B cell (primary cell): ENCODE results near the gene ZIC2. TPM values are rescaled to one million over a fixed set of nuclear protein-coding genes. Genes with fewer than 3 reads are reported as not detected.

ENCODE experiments used
- ATAC-seq: fragments of 200-7000 bp; cut with Tn5 transposase; one replicate; pipeline ENCODE4 v1.10.0; 2021; ENCODE audit warnings: low read depth, mild to moderate bottlenecking, moderate number of reproducible peaks, moderate library complexity
- CTCF ChIA-PET: fragments of 350-600 bp; sonication (Branson Sonifier 250); formaldehyde crosslinking; loops from one replicate; lab custom pipeline; 2021; ENCODE audit warnings: antibody characterized with exemption, inconsistent platforms; lab: Charles Lee
- POLR2A ChIA-PET: fragments of 350-600 bp; sonication (Branson Sonifier 250); formaldehyde crosslinking; loops from one replicate; lab custom pipeline; 2021; ENCODE audit warnings: antibody characterized with exemption; lab: Charles Lee
- DNase-seq: peaks from one replicate; pipeline ENCODE4 v3.0.0; 2013
- H2AFZ ChIP-seq: 2 replicates; pipeline ENCODE4 v1.6.1; 2012; ENCODE audit warnings: mild to moderate bottlenecking, low read depth, low read length; ENCODE audit not compliant: insufficient read depth, poor library complexity, severe bottlenecking
- H3K27ac ChIP-seq, 2 donors: 1 replicate in 1 of 2; 2 replicates in 1 of 2; pipeline ENCODE4 v1.5.1; 2012 to 2013; ENCODE audit warnings: low read length in 2 of 2, mild to moderate bottlenecking in 2 of 2, moderate library complexity in 1 of 2
- H3K27me3 ChIP-seq, 4 experiments: fragments of 200-600 bp in 1 of 4; sonication (generic) in 1 of 4; replicated peaks in 1 of 4; 1 replicate in 2 of 4; 2 replicates in 2 of 4; pipeline versions ENCODE4 v1.6.1 to v1.7.0; 2013 to 2016; ENCODE audit warnings: low read length in 3 of 4, mild to moderate bottlenecking in 2 of 4, mixed read lengths in 1 of 4, moderate library complexity in 1 of 4; ENCODE audit not compliant: insufficient read depth in 4 of 4, control insufficient read depth in 3 of 4; ENCODE audit errors: control extremely low read depth in 1 of 4
- H3K36me3 ChIP-seq, 2 experiments: replicated peaks in 1 of 2; 1 replicate in 1 of 2; 2 replicates in 1 of 2; pipeline versions ENCODE4 v1.6.1 to v1.7.1; 2013; ENCODE audit warnings: low read length in 1 of 2; ENCODE audit not compliant: insufficient read depth in 2 of 2, control insufficient read depth in 1 of 2; ENCODE audit errors: control extremely low read depth in 1 of 2, extremely low read depth in 1 of 2
- H3K4me1 ChIP-seq, 2 donors: fragments of 200-600 bp in 1 of 2; sonication (generic) in 1 of 2; 1 replicate in 1 of 2; 2 replicates in 1 of 2; pipeline versions ENCODE4 v1.5.1 to v1.6.1; 2013 to 2017; ENCODE audit warnings: low read length in 2 of 2; ENCODE audit not compliant: control insufficient read depth in 2 of 2, insufficient read depth in 2 of 2
- H3K4me2 ChIP-seq: replicated peaks from 2 replicates; pipeline ENCODE3; 2012; ENCODE audit warnings: mild to moderate bottlenecking, low read depth, low read length; ENCODE audit not compliant: poor library complexity, severe bottlenecking
- H3K4me3 ChIP-seq, 5 experiments: fragments of 200-600 bp in 1 of 5; sonication (generic) in 1 of 5; 1 replicate in 3 of 5; 2 replicates in 2 of 5; pipeline versions ENCODE4 v1.5.1 to v1.7.0; 2011 to 2016; ENCODE audit warnings: low read length in 4 of 5, mild to moderate bottlenecking in 4 of 5, low read depth in 2 of 5, control low read depth in 1 of 5, moderate library complexity in 1 of 5; ENCODE audit not compliant: insufficient read depth in 1 of 5; ENCODE audit errors: control extremely low read depth in 1 of 5, extremely low read depth in 1 of 5
- H3K79me2 ChIP-seq: fragments of 200-600 bp; sonication (generic); one replicate; pipeline ENCODE4 v1.6.0; 2016; ENCODE audit warnings: low read length; ENCODE audit not compliant: control insufficient read depth, insufficient read depth
- H3K9ac ChIP-seq: fragments of 200-600 bp; sonication (generic); 2 replicates; pipeline ENCODE4 v1.6.1; 2017; ENCODE audit warnings: mild to moderate bottlenecking, low read length, moderate library complexity
- H3K9me3 ChIP-seq, 3 donors: one replicate each; pipeline versions ENCODE4 v1.6.1 to v1.7.1; 2013; ENCODE audit warnings: low read length in 2 of 3; ENCODE audit not compliant: control insufficient read depth in 2 of 3, insufficient read depth in 1 of 3; ENCODE audit errors: control extremely low read depth in 1 of 3
- H4K20me1 ChIP-seq: 2 replicates; pipeline ENCODE4 v1.6.0; 2012; ENCODE audit warnings: mild to moderate bottlenecking, low read length; ENCODE audit not compliant: insufficient read depth, control insufficient read depth, poor library complexity, severe bottlenecking
- H3K27ac Mint-ChIP-seq: one replicate; pipeline ENCODE4 v1.8.0; 2021; ENCODE audit warnings: mixed read lengths
- H3K27me3 Mint-ChIP-seq: one replicate; pipeline ENCODE4 v1.8.0; 2021; ENCODE audit warnings: mixed read lengths
- H3K4me1 Mint-ChIP-seq: one replicate; pipeline ENCODE4 v1.8.0; 2021; ENCODE audit warnings: mixed read lengths
- H3K4me3 Mint-ChIP-seq: one replicate; pipeline ENCODE4 v1.8.0; 2021; ENCODE audit warnings: mixed read lengths
- H3K9me3 Mint-ChIP-seq: one replicate; pipeline ENCODE4 v1.8.0; 2022; ENCODE audit warnings: mixed read lengths; ENCODE audit not compliant: insufficient read depth
- CTCF ChIP-seq: fragments of 200-600 bp; IDR thresholded peaks from one replicate; pipeline ENCODE4 v1.8.0; 2022; ENCODE audit warnings: antibody characterized with exemption, mild to moderate bottlenecking
- EZH2 ChIP-seq: IDR thresholded peaks from 2 replicates; pipeline ENCODE4 v1.6.1; 2012; ENCODE audit warnings: borderline replicate concordance, low read depth, mild to moderate bottlenecking, moderate library complexity, low read length; ENCODE audit not compliant: insufficient read depth, poor library complexity, severe bottlenecking
- WGBS: methylation state at CpG from one replicate; pipeline ENCODE4 v1.1.5; 2013; ENCODE audit warnings: missing lambda C conversion rate; ENCODE audit not compliant: insufficient coverage; 5-methylcytosine and 5-hydroxymethylcytosine counted together
- intact Hi-C: fragments of 100-400 bp; cut with micrococcal nuclease; formaldehyde crosslinking; loops from one replicate; pipeline ENCODE4 v1.10.0; 2022
- polyA plus RNA-seq: library from polyadenylated mRNA; depleted of rRNA; stranded (reverse); fragments of >200 nt; gene quantifications from 2 replicates; pipeline ENCODE4 v1.2.3, GENCODE V29; 2012
- total RNA-seq, 2 donors: library from RNA; stranded (reverse); fragments of 120-200 nt in 1 of 2; gene quantifications; 1 replicate in 1 of 2; 2 replicates in 1 of 2; pipeline versions ENCODE4 v1.2.3 to v1.2.4, GENCODE V29; 2013 to 2022

The ZIC2 gene
- total and polyA plus RNA-seq, 2 donors (not counting 1 experiment from before 2014, with no cell fraction given): not detected

- CTCF ChIA-PET: no interaction called here
- ATAC-seq: no peak
- peaks cover 0 to 74% (median 68%) of the 10 kb centered on the region in 4 experiments for H3K27me3 ChIP-seq
- H3K9me3 Mint-ChIP-seq: peaks cover 3% of the 10 kb centered on the region
- H3K9ac ChIP-seq: no peak overlapping the region
- H4K20me1 ChIP-seq: no peaks in the 10 kb centered on the region
- peak overlapping the region; percentile 79 for H3K4me2 ChIP-seq
- no peak overlapping the region for H3K27ac ChIP-seq
- peak overlapping the region; percentile 88 for H3K4me3 Mint-ChIP-seq
- no peaks in the 10 kb centered on the region for H3K36me3 ChIP-seq
- peaks cover 20% of the 10 kb centered on the region for H3K4me1 Mint-ChIP-seq
- intact Hi-C loops: loop anchor here (2.0 kb wide), 1 partner anchor 14 kb away; no protein-coding TSS in a partner anchor
- peaks cover 64% of the 10 kb centered on the region for H3K27me3 Mint-ChIP-seq
- WGBS: 8% methylated on average over 76 of the region's 81 CpGs
- no peaks in the 10 kb centered on the region for H3K79me2 ChIP-seq
- H3K9me3 ChIP-seq: peaks cover 1 to 32% (median 16%) of the 10 kb centered on the region in 3 donors
- H3K4me1 ChIP-seq: peaks cover 29 to 43% of the 10 kb centered on the region in 2 donors
- H3K27ac Mint-ChIP-seq: peak overlapping the region; percentile 74
- peak; percentile 52 for DNase-seq
- POLR2A ChIA-PET: no interaction called here
- peak overlapping the region in 1 of 5 experiments; percentile 15 for H3K4me3 ChIP-seq
- H2AFZ ChIP-seq: peak overlapping the region; percentile 28
- TF ChIP-seq EZH2 (peak; percentile 43), CTCF (no peak)
Measured at GRCh38 chr13:99968521-99969452, 12.8 kb upstream of the ZIC2 start.
